Measurements from ENCODE around the gene PAQR4.

The PAQR4 gene

GRCh38 chr16:2950773-2951172 lies 18.4 kb upstream of the PAQR4 start:
- Histone ChIP-seq H3K4me3 (no peak overlapping the region), H3K27ac (no peak overlapping the region), H3K9ac (ENCODE audit: insufficient read length) (no peak overlapping the region), H3K36me3 (ENCODE audit: insufficient read depth, low read length) (no peaks in the 10 kb centered on the region; the same call in 1 of the 2 replicates), H3K9me3 (ENCODE audit: low read depth, low read length) (no peaks in the 10 kb centered on the region)
- DNase-seq (ENCODE audit: low read depth, low spot score) = no peak
- TF ChIP-seq FOXP2 (optimal IDR thresholded peaks at IDR 0.05; ENCODE audit: control extremely low read depth, extremely low read length, insufficient read depth) (no peak), POLR2AphosphoS5 (IDR thresholded peaks at IDR 0.05; ENCODE audit: borderline replicate concordance, low read depth, low read length) (no peak), EZH2 (IDR thresholded peaks at IDR 0.05) (no peak)

GRCh38 chr16:2952679-2953078 lies 16.5 kb upstream of the PAQR4 start:
- Histone ChIP-seq H3K9me3 (ENCODE audit: low read depth, low read length) (no peaks in the 10 kb centered on the region), H3K27ac (no peak overlapping the region), H3K9ac (ENCODE audit: insufficient read length) (no peak overlapping the region), H3K36me3 (ENCODE audit: insufficient read depth, low read length) (no peaks in the 10 kb centered on the region), H3K4me3 (no peak overlapping the region)
- TF ChIP-seq POLR2AphosphoS5 (IDR thresholded peaks at IDR 0.05; ENCODE audit: borderline replicate concordance, low read depth, low read length) = no peak
- no peak for TF ChIP-seq EZH2 (IDR thresholded peaks at IDR 0.05)
- TF ChIP-seq FOXP2 (optimal IDR thresholded peaks at IDR 0.05; ENCODE audit: control extremely low read depth, extremely low read length, insufficient read depth) = no peak
- DNase-seq (ENCODE audit: low read depth, low spot score) = no peak

GRCh38 chr16:2953706-2954627 lies 15.2 kb upstream of the PAQR4 start:
- H3K9me3 ChIP-seq (ENCODE audit: low read depth, low read length) = no peaks in the 10 kb centered on the region
- no peak overlapping the region for H3K4me3 ChIP-seq
- H3K27ac ChIP-seq = no peak overlapping the region
- DNase-seq (ENCODE audit: low read depth, low spot score) = no peak
- no peaks in the 10 kb centered on the region for H3K36me3 ChIP-seq (ENCODE audit: insufficient read depth, low read length)
- H3K9ac ChIP-seq (ENCODE audit: insufficient read length) = no peak overlapping the region
- TF ChIP-seq POLR2AphosphoS5 (IDR thresholded peaks at IDR 0.05; ENCODE audit: borderline replicate concordance, low read depth, low read length) = no peak
- no peak for TF ChIP-seq EZH2 (IDR thresholded peaks at IDR 0.05)
- no peak for TF ChIP-seq FOXP2 (optimal IDR thresholded peaks at IDR 0.05; ENCODE audit: control extremely low read depth, extremely low read length, insufficient read depth)

- H3K4me3 ChIP-seq = no peak overlapping the region
- H3K9me3 ChIP-seq (ENCODE audit: low read depth, low read length) = no peaks in the 10 kb centered on the region
- no peak overlapping the region for H3K9ac ChIP-seq (ENCODE audit: insufficient read length)
- no peak overlapping the region for H3K27ac ChIP-seq
- no peak for DNase-seq (ENCODE audit: low read depth, low spot score)
- TF ChIP-seq FOXP2 (optimal IDR thresholded peaks at IDR 0.05; ENCODE audit: control extremely low read depth, extremely low read length, insufficient read depth) = no peak
- TF ChIP-seq POLR2AphosphoS5 (IDR thresholded peaks at IDR 0.05; ENCODE audit: borderline replicate concordance, low read depth, low read length) = no peak
- TF ChIP-seq EZH2 (IDR thresholded peaks at IDR 0.05) = no peak
- H3K36me3 ChIP-seq (ENCODE audit: insufficient read depth, low read length) = no peaks in the 10 kb centered on the region
Observed at GRCh38 chr16:2954656-2955381, 14.3 kb upstream of the PAQR4 start.

GRCh38 chr16:2955438-2955778 lies 13.7 kb upstream of the PAQR4 start:
- Histone ChIP-seq H3K9me3 (ENCODE audit: low read depth, low read length) (no peaks in the 10 kb centered on the region), H3K4me3 (no peak overlapping the region), H3K9ac (ENCODE audit: insufficient read length) (no peak overlapping the region), H3K36me3 (ENCODE audit: insufficient read depth, low read length) (no peaks in the 10 kb centered on the region), H3K27ac (no peak overlapping the region)
- no peak for DNase-seq (ENCODE audit: low read depth, low spot score)
- TF ChIP-seq POLR2AphosphoS5 (IDR thresholded peaks at IDR 0.05; ENCODE audit: borderline replicate concordance, low read depth, low read length) (no peak), EZH2 (IDR thresholded peaks at IDR 0.05) (no peak), FOXP2 (optimal IDR thresholded peaks at IDR 0.05; ENCODE audit: control extremely low read depth, extremely low read length, insufficient read depth) (no peak)

- TF ChIP-seq EZH2 (IDR thresholded peaks at IDR 0.05) = no peak
- Histone ChIP-seq H3K9ac (ENCODE audit: insufficient read length) (no peak overlapping the region), H3K9me3 (ENCODE audit: low read depth, low read length) (no peaks in the 10 kb centered on the region), H3K27ac (no peak overlapping the region), H3K36me3 (ENCODE audit: insufficient read depth, low read length) (no peaks in the 10 kb centered on the region), H3K4me3 (no peak overlapping the region)
- DNase-seq (ENCODE audit: low read depth, low spot score) = no peak
Observed at GRCh38 chr16:2955779-2956578, 13.2 kb upstream of the PAQR4 start.

- no peak for DNase-seq (ENCODE audit: low read depth, low spot score)
- Histone ChIP-seq H3K9me3 (ENCODE audit: low read depth, low read length) (no peaks in the 10 kb centered on the region), H3K36me3 (ENCODE audit: insufficient read depth, low read length) (no peaks in the 10 kb centered on the region), H3K4me3 (no peak overlapping the region), H3K9ac (ENCODE audit: insufficient read length) (no peak overlapping the region), H3K27ac (no peak overlapping the region)
- no peak for TF ChIP-seq POLR2AphosphoS5 (IDR thresholded peaks at IDR 0.05; ENCODE audit: borderline replicate concordance, low read depth, low read length)
- no peak for TF ChIP-seq EZH2 (IDR thresholded peaks at IDR 0.05)
- no peak for TF ChIP-seq FOXP2 (optimal IDR thresholded peaks at IDR 0.05; ENCODE audit: control extremely low read depth, extremely low read length, insufficient read depth)
Observed at GRCh38 chr16:2956579-2956956, 12.6 kb upstream of the PAQR4 start.

GRCh38 chr16:2959206-2959605 lies 9.9 kb upstream of the PAQR4 start:
- TF ChIP-seq FOXP2 (optimal IDR thresholded peaks at IDR 0.05; ENCODE audit: control extremely low read depth, extremely low read length, insufficient read depth) (no peak), EZH2 (IDR thresholded peaks at IDR 0.05) (no peak), POLR2AphosphoS5 (IDR thresholded peaks at IDR 0.05; ENCODE audit: borderline replicate concordance, low read depth, low read length) (no peak)
- DNase-seq (ENCODE audit: low read depth, low spot score) = no peak
- Histone ChIP-seq H3K27ac (no peak overlapping the region), H3K36me3 (ENCODE audit: insufficient read depth, low read length) (no peaks in the 10 kb centered on the region), H3K9ac (ENCODE audit: insufficient read length) (no peak overlapping the region), H3K9me3 (ENCODE audit: low read depth, low read length) (no peaks in the 10 kb centered on the region), H3K4me3 (no peak overlapping the region)
